T-helper 2 cell treated with Interferon-gamma antibody and Interleukin-4, amounts not matched to agents 5 μg/mL and 100 μg/mL, for 36 hours (primary cell): ENCODE data around the gene KRT14.

Experiments used
- DNase-seq: peaks from one replicate; pipeline ENCODE4 v3.0.0; 2021; ENCODE audit warnings: low spot score
- H3K27ac Mint-ChIP-seq: one replicate; pipeline ENCODE4 v1.8.0; 2021; ENCODE audit warnings: mild to moderate bottlenecking, mixed read lengths
- H3K27me3 Mint-ChIP-seq: one replicate; pipeline ENCODE4 v1.8.0; 2021; ENCODE audit warnings: low read depth, mixed read lengths
- H3K36me3 Mint-ChIP-seq: one replicate; pipeline ENCODE4 v1.8.0; 2021; ENCODE audit warnings: low read depth, mixed read lengths
- H3K4me1 Mint-ChIP-seq: one replicate; pipeline ENCODE4 v1.8.0; 2021; ENCODE audit warnings: low read depth, mixed read lengths
- H3K4me3 Mint-ChIP-seq: one replicate; pipeline ENCODE4 v1.8.0; 2022; ENCODE audit warnings: mild to moderate bottlenecking, moderate library complexity, mixed read lengths
- H3K9me3 Mint-ChIP-seq: one replicate; pipeline ENCODE4 v1.8.0; 2021; ENCODE audit warnings: mixed read lengths

The KRT14 gene

DNA sequence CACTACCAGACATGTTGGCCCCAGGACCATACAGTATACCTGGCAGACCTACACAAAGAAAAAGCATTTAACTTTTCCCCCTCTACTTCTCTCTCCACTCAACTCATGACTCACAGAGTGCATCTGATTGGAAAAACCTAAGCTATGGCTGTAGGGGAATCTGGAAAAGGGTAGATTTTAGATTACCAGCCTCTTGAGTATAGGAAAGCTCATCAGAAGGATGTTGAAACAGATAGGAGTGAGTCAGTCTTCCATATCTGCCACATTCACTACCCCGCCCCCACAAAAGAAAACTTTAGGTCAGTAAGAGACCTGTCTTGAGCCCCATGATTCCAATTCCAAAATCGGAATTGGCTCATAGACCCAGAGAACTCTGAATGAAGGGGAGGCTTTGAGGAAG is 27.1 kb downstream of the KRT14 start:
- Mint-ChIP-seq H3K27ac (no peak overlapping the region), H3K9me3 (no peaks in the 10 kb centered on the region), H3K36me3 (no peaks in the 10 kb centered on the region), H3K4me1 (no peaks in the 10 kb centered on the region), H3K27me3 (peaks cover 23% of the 10 kb centered on the region), H3K4me3 (no peak overlapping the region)
- DNase-seq: no peak

DNA sequence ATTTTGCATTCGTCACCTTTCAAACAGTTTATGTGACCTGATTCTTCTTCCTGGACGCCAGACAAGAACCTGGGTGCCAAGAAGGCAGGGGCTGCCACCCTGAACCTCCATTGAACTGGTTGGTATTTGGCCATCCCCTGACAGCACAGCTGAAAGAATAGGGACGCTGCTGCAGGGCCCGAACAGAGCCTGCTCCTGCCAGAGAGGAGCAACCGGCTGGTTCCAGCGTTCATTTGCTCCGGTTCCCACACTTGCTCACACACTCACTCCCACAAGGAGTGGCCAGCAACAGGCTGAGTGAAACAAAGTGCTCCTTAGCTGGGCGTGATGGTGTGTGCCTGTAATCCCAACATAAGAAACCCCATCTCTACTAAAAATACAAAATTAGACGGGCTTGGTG is 29.8 kb downstream of the KRT14 start:
- H3K27me3 Mint-ChIP-seq: peaks cover 19% of the 10 kb centered on the region
- H3K4me3 Mint-ChIP-seq: no peak overlapping the region
- no peak for DNase-seq
- H3K36me3 Mint-ChIP-seq: no peaks in the 10 kb centered on the region
- H3K4me1 Mint-ChIP-seq: no peaks in the 10 kb centered on the region
- H3K27ac Mint-ChIP-seq: no peak overlapping the region
- H3K9me3 Mint-ChIP-seq: no peaks in the 10 kb centered on the region

DNA sequence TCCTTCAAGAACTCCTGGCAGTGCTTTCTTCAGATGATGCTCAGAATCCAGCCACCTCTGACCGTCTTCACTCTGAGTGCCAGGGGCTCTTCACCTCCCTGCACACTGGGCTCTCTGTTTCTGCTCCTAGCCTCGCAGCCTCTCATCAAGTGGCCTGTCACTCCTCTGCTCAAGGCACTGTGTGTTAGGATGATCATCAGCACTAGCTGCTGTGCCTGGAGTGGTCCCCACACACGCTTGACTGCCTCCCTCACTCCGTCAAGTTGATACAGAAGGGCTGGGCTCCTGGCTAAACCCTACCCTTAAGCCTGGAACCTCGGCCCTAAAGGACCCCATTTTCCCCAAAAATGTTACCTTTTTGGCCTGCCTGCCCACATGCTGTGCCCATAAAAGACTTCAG is 30.4 kb downstream of the KRT14 start:
- H3K4me1 Mint-ChIP-seq: no peaks in the 10 kb centered on the region

DNA sequence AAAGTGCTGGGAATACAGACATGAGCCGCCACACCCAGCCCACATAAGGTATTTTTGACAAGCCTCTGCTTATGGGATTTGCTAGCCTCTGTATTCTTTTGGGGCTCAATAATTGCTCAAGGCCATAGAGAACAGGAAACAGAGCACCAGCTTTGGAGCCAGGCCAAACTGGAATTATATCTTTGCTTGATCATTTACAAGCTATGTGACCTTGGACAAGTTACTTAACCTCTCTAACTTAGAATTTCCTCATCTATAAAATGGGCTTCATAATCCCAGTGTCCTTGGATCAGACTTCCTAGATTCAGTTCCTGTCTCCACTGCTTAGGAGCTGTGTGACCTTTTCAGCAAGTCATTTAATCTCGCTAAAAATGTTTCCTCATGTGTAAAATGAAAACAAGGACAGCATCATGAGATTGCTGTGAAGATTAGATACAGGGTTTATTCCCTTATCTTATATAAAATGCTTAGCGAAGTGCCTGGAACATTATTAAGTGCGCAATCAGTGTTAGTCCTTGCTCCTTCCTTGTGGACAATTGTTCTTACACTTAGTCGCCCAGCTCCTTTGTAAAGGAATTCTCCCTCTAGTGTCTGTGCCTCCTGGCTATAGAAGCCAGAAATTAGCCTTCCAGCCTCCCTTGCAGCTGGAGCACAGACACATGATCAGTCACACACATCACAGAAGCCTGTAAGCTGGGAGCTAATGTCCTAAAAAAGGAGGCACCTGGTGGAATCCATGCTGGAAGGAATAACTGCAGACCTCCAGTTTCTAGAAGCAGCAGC is 31.4 kb downstream of the KRT14 start:
- H3K9me3 Mint-ChIP-seq: no peaks in the 10 kb centered on the region
- no peaks in the 10 kb centered on the region for H3K36me3 Mint-ChIP-seq
- DNase-seq: no peak
- no peaks in the 10 kb centered on the region for H3K4me1 Mint-ChIP-seq
- no peak overlapping the region for H3K4me3 Mint-ChIP-seq
- H3K27ac Mint-ChIP-seq: no peak overlapping the region
- peaks cover 21% of the 10 kb centered on the region for H3K27me3 Mint-ChIP-seq

More for the DNA sequence above, 30.4 kb downstream of the KRT14 start:
- Mint-ChIP-seq H3K27ac (no peak overlapping the region), H3K9me3 (no peaks in the 10 kb centered on the region), H3K36me3 (no peaks in the 10 kb centered on the region), H3K27me3 (peaks cover 21% of the 10 kb centered on the region), H3K4me3 (no peak overlapping the region)
- DNase-seq: no peak

DNA sequence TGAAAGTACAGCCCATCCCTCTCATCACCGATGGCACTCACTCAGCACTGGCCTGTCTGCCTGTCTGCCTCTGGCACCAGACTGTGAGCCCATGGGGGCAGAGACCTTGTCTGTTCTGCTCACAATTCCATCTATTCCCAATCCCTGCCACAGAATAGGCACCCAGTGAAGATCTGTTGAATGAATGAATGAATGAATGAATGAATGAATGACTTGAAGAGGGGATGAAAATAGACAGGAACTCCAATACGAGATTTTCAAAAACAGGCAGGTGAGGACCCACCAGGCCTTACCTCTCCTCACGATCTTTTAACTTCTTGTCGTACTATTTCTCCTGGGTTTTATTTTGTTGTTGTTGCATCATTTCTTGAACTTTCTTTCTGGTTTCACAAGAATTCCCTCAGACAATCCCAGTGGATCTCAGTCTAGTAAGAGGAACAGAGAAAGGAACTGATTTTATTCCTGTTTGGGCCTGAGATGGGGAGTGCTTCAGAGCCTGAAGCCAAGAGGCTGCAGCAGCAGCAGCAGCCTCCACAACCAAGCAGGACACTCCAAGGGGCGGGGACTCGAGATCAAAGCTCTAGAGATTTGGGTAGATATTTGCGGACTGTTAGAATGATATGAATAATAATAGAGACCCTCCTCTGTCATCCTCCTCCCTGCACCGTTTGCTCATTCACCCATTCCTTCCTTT is 32.6 kb downstream of the KRT14 start:
- Mint-ChIP-seq H3K27ac (no peak overlapping the region), H3K4me3 (no peak overlapping the region), H3K9me3 (no peaks in the 10 kb centered on the region), H3K4me1 (peaks cover 4% of the 10 kb centered on the region), H3K36me3 (no peaks in the 10 kb centered on the region), H3K27me3 (peaks cover 21% of the 10 kb centered on the region)
- no peak for DNase-seq

GRCh38 chr17:41553176-41553575 is 33.5 kb downstream of the KRT14 start:
- no peaks in the 10 kb centered on the region for H3K9me3 Mint-ChIP-seq
- peaks cover 16% of the 10 kb centered on the region for H3K27me3 Mint-ChIP-seq
- H3K4me3 Mint-ChIP-seq: no peak overlapping the region
- DNase-seq: no peak
- H3K36me3 Mint-ChIP-seq: no peaks in the 10 kb centered on the region
- no peak overlapping the region for H3K27ac Mint-ChIP-seq
- H3K4me1 Mint-ChIP-seq: peaks cover 12% of the 10 kb centered on the region

- DNase-seq: no peak
- peak overlapping the region; percentile 60 for H3K27ac Mint-ChIP-seq
These were observed 34.2 kb downstream of the KRT14 start for GRCh38 chr17:41552455-41552854.

DNA sequence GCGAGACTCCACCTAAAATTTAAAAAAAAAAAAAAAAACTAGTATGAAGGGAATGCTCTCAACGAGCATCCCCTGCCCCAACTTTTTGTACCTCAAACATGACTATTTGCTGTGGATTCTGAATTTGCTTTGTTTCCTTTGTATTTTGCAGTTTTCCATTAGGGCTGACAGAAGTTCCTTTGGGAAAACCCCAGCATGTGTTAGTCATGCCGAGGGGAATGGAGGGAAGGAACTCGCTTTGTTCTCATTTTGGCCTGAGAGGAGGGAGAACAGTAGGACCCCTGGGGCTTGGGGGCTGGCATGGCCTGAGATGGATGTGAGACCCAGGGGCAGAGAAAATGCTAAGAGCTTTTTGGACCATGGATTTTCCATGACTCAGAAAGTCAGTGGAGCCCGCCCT is 35.3 kb downstream of the KRT14 start:
- Mint-ChIP-seq H3K4me1 (peaks cover 12% of the 10 kb centered on the region), H3K27me3 (peaks cover 12% of the 10 kb centered on the region), H3K9me3 (peaks cover 12% of the 10 kb centered on the region), H3K4me3 (no peak overlapping the region), H3K27ac (no peak overlapping the region), H3K36me3 (no peaks in the 10 kb centered on the region)
- no peak for DNase-seq

More at GRCh38 chr17:41552455-41552854, 34.2 kb downstream of the KRT14 start:
- Mint-ChIP-seq H3K4me1 (peaks cover 12% of the 10 kb centered on the region), H3K36me3 (no peaks in the 10 kb centered on the region), H3K9me3 (peaks cover under 1% of the 10 kb centered on the region), H3K4me3 (no peak overlapping the region), H3K27me3 (peaks cover 13% of the 10 kb centered on the region)

- no peaks in the 10 kb centered on the region for H3K36me3 Mint-ChIP-seq
- H3K4me1 Mint-ChIP-seq: peaks cover 12% of the 10 kb centered on the region
- peaks cover 10% of the 10 kb centered on the region for H3K27me3 Mint-ChIP-seq
- no peak overlapping the region for H3K4me3 Mint-ChIP-seq
- peaks cover 12% of the 10 kb centered on the region for H3K9me3 Mint-ChIP-seq
- no peak for DNase-seq
- H3K27ac Mint-ChIP-seq: no peak overlapping the region
These were observed 37.1 kb downstream of the KRT14 start for GRCh38 chr17:41549596-41550039.

DNA sequence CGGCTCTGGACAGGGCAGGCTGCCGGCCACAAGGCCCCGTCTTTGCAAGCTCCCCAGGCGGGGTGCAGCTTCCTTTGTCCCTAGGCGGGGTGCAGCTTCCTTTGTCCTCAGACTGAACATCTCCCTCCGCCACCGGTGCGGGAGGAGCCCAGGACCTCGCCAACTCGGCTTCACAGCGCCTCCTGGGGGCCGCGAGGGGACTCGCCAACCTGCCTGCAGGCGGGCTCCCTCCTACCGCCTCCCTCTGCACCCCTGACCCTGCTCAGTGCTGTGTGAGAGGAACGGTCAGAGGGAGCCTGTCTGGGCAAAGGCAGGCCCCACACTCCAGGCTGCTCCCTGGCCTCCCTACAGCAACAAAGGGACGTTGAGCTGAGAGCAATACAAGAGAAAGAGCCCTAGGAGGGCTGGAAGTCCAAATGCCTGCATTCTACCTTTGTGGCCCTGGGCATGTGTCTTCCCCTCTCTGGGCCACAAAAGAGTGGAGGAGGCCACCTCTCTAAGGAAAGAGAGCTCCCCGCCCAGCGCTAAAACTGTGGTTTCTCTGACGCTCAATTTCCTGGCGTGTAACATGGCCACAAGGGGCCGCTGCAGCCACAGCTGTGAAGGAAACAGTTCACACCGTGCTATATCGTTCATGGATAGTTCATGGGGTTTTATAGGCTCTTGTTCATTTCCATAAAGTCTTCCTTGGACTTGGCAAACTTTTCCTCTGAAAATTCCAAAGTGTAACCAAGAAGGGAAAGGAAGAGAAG is 37.7 kb downstream of the KRT14 start:
- Mint-ChIP-seq H3K27me3 (peaks cover 7% of the 10 kb centered on the region), H3K9me3 (peaks cover 12% of the 10 kb centered on the region), H3K4me3 (peak overlapping the region; percentile 62), H3K36me3 (no peaks in the 10 kb centered on the region), H3K4me1 (peaks cover 12% of the 10 kb centered on the region), H3K27ac (peak overlapping the region; percentile 86)
- peak; percentile 81 for DNase-seq

- Mint-ChIP-seq H3K9me3 (peaks cover 12% of the 10 kb centered on the region), H3K27ac (no peak overlapping the region), H3K36me3 (no peaks in the 10 kb centered on the region), H3K4me1 (peaks cover 12% of the 10 kb centered on the region), H3K4me3 (peak overlapping the region; percentile 62), H3K27me3 (peaks cover 7% of the 10 kb centered on the region)
- peak; percentile 83 for DNase-seq
These were observed 38.5 kb downstream of the KRT14 start for GRCh38 chr17:41547921-41548843.

DNA sequence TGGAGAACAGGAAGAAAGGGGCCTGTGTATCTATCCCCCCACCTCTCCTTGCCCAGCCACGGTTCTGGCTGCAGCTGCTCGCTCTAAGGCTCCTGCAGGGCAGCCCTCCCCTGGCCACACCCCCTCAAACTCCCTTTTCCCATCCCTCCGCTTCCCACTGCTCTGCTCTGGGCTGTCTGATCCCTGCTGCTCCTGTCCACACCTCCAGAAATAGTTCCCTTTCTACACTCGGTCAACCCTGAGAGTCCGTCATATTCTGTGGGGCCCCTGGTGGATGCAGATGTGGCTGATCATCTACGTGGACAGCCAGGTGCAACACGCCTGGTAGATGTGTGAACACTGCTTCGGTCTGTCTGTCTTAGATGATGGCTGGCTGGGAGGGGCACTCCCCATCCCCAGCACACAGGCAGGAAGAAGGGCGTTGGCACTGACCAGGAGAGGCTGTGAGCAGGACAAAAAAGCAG is 39.3 kb downstream of the KRT14 start:
- Mint-ChIP-seq H3K27me3 (peaks cover 5% of the 10 kb centered on the region), H3K27ac (no peak overlapping the region), H3K9me3 (peaks cover 12% of the 10 kb centered on the region), H3K4me1 (peaks cover 12% of the 10 kb centered on the region), H3K36me3 (no peaks in the 10 kb centered on the region), H3K4me3 (no peak overlapping the region)
- DNase-seq: no peak

DNA sequence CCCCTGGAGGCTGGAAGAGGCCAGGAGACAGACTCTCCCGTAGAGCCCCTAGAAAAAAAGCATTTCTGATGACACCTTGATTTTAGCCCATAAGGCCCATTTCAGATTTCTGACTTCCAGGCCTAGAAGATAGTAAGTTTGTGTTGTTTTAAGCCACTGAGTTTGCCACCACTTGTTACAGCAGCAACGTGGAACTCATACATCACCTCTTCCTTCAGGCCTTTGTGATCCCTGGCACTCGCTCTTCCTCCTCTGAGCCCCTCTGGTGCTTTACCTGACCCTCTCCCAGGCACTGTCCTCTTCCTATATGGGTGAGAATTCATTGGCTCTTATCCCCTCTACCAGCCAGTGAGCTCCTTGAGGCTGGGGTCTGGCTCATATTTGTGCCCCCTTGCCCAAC is 39.9 kb downstream of the KRT14 start:
- Mint-ChIP-seq H3K9me3 (peaks cover 12% of the 10 kb centered on the region), H3K27ac (no peak overlapping the region), H3K4me3 (no peak overlapping the region), H3K27me3 (peaks cover 4% of the 10 kb centered on the region), H3K4me1 (peaks cover 12% of the 10 kb centered on the region), H3K36me3 (no peaks in the 10 kb centered on the region)
- DNase-seq: no peak
